Osteocyte (in vitro differentiated cells): Measurements from ENCODE around the gene PRR23A. TPM values are rescaled to one million over a fixed set of nuclear protein-coding genes. Genes with fewer than 3 reads are reported as not detected.

Experiments
- DNase-seq: peaks from one replicate; pipeline ENCODE4 v3.0.0; 2021; ENCODE audit warnings: mixed read lengths; ENCODE audit not compliant: unreplicated experiment; ENCODE audit errors: extremely low spot score
- H3K27ac Mint-ChIP-seq: one replicate; pipeline ENCODE4 v1.8.0; 2021; ENCODE audit warnings: mild to moderate bottlenecking, mixed read lengths; ENCODE audit not compliant: unreplicated experiment
- H3K27me3 Mint-ChIP-seq: one replicate; pipeline ENCODE4 v1.8.0; 2021; ENCODE audit warnings: mixed read lengths; ENCODE audit not compliant: unreplicated experiment
- H3K36me3 Mint-ChIP-seq: one replicate; pipeline ENCODE4 v1.8.0; 2021; ENCODE audit warnings: mixed read lengths; ENCODE audit not compliant: unreplicated experiment
- H3K4me1 Mint-ChIP-seq: one replicate; pipeline ENCODE4 v1.8.0; 2021; ENCODE audit warnings: mixed read lengths; ENCODE audit not compliant: unreplicated experiment
- H3K4me3 Mint-ChIP-seq: one replicate; pipeline ENCODE4 v1.8.0; 2021; ENCODE audit warnings: mild to moderate bottlenecking, moderate library complexity, mixed read lengths; ENCODE audit not compliant: unreplicated experiment
- H3K9me3 Mint-ChIP-seq: one replicate; pipeline ENCODE4 v1.8.0; 2021; ENCODE audit warnings: mixed read lengths; ENCODE audit not compliant: unreplicated experiment
- total RNA-seq: library from RNA; stranded (reverse); gene quantifications from 2 replicates; pipeline ENCODE4 v1.2.1, GENCODE V29; 2021
- TF ChIP-seq, protein P1 (sequence below): fragments of 200-600 bp; sonication (generic); IDR thresholded peaks from 2 replicates; pipeline ENCODE4 v1.5.0; 2021; ENCODE audit warnings: antibody characterized with exemption, mild to moderate bottlenecking, moderate library complexity

PRR23A gene
- total RNA-seq, 1 donor from 2014 or later = not detected

DNA sequence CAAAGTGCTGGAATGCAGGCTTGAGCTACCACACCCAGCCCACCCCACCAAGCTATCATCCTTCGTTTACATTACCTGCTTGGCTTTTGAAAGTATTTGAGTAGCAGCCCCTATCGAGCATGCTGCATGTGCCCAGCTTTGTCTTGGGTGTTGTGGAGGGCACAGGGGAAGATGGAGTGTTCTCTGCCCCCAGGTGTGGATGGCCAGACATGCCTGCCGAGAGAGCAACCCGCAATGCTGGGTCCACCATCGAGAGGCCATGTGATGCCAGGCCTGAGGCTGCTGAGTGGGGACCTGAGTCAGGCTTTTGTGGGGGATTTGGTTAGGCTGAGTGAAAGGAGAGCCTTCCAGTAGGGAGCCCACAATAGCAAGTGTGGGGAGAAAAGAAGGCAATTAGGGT, 33.1 kb downstream of the PRR23A start:
- no peaks in the 10 kb centered on the region for H3K36me3 Mint-ChIP-seq
- TF ChIP-seq, protein P1, sequence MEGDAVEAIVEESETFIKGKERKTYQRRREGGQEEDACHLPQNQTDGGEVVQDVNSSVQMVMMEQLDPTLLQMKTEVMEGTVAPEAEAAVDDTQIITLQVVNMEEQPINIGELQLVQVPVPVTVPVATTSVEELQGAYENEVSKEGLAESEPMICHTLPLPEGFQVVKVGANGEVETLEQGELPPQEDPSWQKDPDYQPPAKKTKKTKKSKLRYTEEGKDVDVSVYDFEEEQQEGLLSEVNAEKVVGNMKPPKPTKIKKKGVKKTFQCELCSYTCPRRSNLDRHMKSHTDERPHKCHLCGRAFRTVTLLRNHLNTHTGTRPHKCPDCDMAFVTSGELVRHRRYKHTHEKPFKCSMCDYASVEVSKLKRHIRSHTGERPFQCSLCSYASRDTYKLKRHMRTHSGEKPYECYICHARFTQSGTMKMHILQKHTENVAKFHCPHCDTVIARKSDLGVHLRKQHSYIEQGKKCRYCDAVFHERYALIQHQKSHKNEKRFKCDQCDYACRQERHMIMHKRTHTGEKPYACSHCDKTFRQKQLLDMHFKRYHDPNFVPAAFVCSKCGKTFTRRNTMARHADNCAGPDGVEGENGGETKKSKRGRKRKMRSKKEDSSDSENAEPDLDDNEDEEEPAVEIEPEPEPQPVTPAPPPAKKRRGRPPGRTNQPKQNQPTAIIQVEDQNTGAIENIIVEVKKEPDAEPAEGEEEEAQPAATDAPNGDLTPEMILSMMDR = no peak
- H3K4me3 Mint-ChIP-seq = no peak overlapping the region
- H3K27me3 Mint-ChIP-seq = peaks cover 31% of the 10 kb centered on the region
- H3K27ac Mint-ChIP-seq = no peak overlapping the region
- H3K4me1 Mint-ChIP-seq = no peaks in the 10 kb centered on the region
- peak; percentile 73 for DNase-seq
- no peaks in the 10 kb centered on the region for H3K9me3 Mint-ChIP-seq

DNA sequence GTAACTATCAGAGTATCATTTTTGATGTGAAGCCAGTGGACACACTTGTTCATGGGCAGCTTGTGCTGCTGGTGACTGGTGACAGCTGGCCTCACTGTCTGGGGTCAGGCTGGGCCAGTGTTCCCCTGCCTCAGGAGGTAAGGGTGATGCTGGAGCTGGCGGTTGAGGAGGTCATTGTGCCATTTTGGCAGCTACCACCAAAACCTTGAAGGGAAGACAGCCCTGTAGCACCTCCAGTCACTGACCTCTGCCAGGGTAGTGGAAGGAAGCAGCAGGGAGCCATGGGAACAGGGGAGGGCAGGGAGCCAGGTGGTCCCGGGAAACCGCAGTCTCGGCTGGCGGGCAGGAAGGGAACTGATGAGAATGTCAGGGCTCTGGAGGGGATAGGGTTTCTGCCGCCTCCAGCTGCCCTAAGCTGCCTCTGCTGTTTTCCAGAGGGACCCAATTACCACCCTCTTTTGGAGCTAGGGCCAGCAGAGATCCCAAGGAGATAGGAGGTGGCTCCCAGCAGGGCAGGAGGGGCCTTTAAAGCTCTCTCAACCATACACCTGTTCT, 34.2 kb downstream of the PRR23A start:
- TF ChIP-seq, protein P1 = no peak
- H3K4me3 Mint-ChIP-seq = no peak overlapping the region
- H3K36me3 Mint-ChIP-seq = no peaks in the 10 kb centered on the region
- no peaks in the 10 kb centered on the region for H3K4me1 Mint-ChIP-seq
- DNase-seq = peak; percentile 73
- H3K27ac Mint-ChIP-seq = no peak overlapping the region
- peaks cover 26% of the 10 kb centered on the region for H3K27me3 Mint-ChIP-seq
- no peaks in the 10 kb centered on the region for H3K9me3 Mint-ChIP-seq

DNA sequence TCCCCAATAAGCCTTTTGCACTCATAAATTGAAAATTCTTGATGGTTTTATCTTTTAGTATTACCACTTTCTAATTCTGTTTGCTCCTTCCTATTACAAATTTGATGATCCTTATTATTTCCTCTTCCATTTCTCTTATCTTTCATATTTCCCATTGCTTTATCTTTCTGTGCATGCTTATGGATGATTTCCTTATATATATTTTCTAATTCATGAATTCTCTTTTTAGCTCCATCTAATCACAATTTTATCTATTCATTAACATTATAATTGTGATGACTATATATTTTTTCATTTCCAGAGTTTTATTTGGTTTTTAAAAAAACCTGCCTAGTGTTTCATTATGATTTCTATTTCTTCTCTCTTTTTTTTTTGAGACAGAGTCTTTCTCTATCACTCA, 41.1 kb downstream of the PRR23A start:
- peaks cover 8% of the 10 kb centered on the region for H3K9me3 Mint-ChIP-seq
- DNase-seq = no peak
- H3K27ac Mint-ChIP-seq = no peak overlapping the region
- no peak overlapping the region for H3K4me3 Mint-ChIP-seq
- H3K27me3 Mint-ChIP-seq = peaks cover 23% of the 10 kb centered on the region
- TF ChIP-seq, protein P1 = no peak
- no peaks in the 10 kb centered on the region for H3K4me1 Mint-ChIP-seq
- peaks cover 2% of the 10 kb centered on the region for H3K36me3 Mint-ChIP-seq

DNA sequence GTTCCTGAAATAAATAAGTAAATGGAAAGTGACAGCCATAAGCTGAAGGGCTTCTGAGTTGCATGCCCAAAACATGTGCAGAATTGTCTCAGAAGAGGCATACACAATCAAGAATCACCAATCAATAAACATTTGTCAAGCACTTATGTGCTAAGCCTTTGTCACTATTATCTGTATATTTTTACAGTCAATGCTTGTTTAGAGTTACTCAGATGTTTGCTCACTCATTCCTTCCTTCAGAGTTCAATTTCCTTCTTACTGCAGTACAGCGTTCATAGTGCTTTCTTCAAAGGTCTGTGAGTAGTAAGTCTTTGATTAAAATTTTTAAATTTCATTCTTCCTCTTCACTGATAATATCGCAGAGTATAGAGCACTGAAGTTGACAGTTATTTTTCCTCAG, 41.8 kb downstream of the PRR23A start:
- Mint-ChIP-seq H3K27me3 (peaks cover 19% of the 10 kb centered on the region), H3K4me1 (no peaks in the 10 kb centered on the region)

DNA sequence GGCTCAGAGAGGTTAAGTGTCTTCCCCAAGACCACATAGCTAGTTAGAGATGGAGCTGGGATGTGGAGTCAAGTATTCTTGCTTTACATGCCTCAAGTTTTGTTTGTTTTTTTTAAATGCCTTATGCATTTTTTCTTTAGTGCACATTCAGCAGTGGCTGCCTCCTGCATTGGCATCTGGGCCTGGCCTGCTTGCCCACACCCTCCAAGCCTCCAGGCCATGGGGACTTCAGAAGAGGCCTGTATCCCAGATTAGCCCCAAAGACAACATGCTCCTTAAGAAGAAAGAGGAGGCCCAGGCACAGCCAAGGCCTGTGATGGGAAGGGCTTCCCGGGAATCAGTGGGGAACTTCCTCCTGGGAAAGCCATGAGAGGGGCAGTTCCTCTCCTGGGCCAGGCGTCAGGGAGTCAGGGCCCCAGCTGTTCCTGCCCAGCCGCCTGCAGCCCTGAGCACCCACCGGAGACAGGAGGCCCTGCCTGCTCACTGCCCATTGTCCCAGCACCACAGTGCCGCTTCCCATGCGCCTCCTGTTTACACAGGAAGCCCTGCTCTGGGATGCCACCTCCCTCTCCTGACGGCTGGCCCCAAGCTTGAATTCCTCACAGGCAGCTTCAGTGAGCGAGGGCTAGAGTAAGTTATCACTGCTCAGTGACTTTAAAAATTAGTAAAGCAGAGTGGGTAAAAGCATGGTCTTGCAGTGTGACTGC, 43.1 kb downstream of the PRR23A start:
- peaks cover 2% of the 10 kb centered on the region for H3K36me3 Mint-ChIP-seq
- TF ChIP-seq, protein P1 = no peak
- no peak for DNase-seq
- peaks cover 8% of the 10 kb centered on the region for H3K9me3 Mint-ChIP-seq
- H3K27me3 Mint-ChIP-seq = peaks cover 27% of the 10 kb centered on the region
- no peak overlapping the region for H3K4me3 Mint-ChIP-seq
- no peaks in the 10 kb centered on the region for H3K4me1 Mint-ChIP-seq
- no peak overlapping the region for H3K27ac Mint-ChIP-seq

More for the DNA sequence above, 41.8 kb downstream of the PRR23A start:
- Mint-ChIP-seq H3K9me3 (peaks cover 8% of the 10 kb centered on the region), H3K4me3 (no peak overlapping the region), H3K36me3 (peaks cover 2% of the 10 kb centered on the region), H3K27ac (no peak overlapping the region)
- TF ChIP-seq, protein P1 = no peak
- no peak for DNase-seq
